ENCODE data around the gene RNF144A. TPM values are rescaled to one million over a fixed set of nuclear protein-coding genes. Genes with fewer than 3 reads are reported as not detected.

The RNF144A gene
- total RNA-seq, 1 donor from 2014 or later = 0.26 TPM

GRCh38 chr2:6923319-6923718 is 6.1 kb downstream of the RNF144A start:
- TF ChIP-seq CTCF (IDR thresholded peaks at IDR 0.05; ENCODE audit: insufficient read depth, low read length, severe bottlenecking) = no peak
- H3K27me3 ChIP-seq (ENCODE audit: control insufficient read depth, insufficient read depth, low read length) = no peaks in the 10 kb centered on the region
- DNase-seq (ENCODE audit: low read depth) (no peak), FAIRE-seq (no peak)
- H3K36me3 ChIP-seq (ENCODE audit: control insufficient read depth, insufficient read depth, low read length) = no peaks in the 10 kb centered on the region
- no peak overlapping the region for H3K4me3 ChIP-seq (ENCODE audit: low read depth, low read length)

DNA sequence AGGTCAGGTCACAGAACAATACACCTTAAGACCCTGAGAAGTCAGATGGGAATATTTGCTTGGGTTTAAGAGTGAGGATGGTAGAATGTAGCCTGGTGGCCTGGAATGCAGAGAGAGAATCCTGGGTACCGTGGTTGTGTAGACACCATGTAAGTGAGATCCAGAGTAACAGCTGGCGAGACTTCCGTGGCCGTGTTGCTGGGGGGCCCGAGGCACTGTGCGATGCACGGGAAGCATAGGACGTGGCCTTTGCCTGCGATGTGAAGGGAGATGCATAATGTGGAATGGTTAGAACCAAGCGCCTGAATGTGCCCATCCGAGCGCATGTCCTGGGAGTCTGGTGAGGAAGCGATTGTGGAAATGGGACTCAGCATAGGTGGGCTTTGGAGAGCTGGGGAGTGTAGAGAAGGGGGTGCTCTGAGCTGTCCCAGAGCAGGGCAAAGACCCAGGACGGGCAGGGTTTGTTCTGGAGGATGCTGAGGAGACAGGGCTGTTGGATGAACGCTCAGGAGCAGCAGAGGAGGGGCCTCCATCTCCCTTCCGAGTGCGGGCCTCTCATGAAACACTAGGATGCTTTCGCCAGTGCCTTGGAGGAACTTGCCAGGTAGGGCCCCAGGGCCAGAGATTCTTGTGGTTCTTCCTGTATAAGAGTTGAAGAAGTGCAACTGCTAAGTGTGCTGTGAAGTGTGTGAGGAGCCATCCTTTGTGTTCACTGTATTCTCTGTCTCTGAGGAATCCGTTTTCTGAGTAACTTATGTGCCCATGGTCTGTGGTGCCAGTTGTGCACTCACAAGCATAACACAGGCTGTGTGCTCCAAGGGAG is 7.1 kb downstream of the RNF144A start:
- Histone ChIP-seq H3K4me3 (ENCODE audit: low read depth, low read length) (no peak overlapping the region), H3K36me3 (ENCODE audit: control insufficient read depth, insufficient read depth, low read length) (no peaks in the 10 kb centered on the region), H3K27me3 (ENCODE audit: control insufficient read depth, insufficient read depth, low read length) (no peaks in the 10 kb centered on the region)
- TF ChIP-seq CTCF (IDR thresholded peaks at IDR 0.05; ENCODE audit: insufficient read depth, low read length, severe bottlenecking) = no peak
- DNase-seq (ENCODE audit: low read depth) = no peak
- no peak for FAIRE-seq

DNA sequence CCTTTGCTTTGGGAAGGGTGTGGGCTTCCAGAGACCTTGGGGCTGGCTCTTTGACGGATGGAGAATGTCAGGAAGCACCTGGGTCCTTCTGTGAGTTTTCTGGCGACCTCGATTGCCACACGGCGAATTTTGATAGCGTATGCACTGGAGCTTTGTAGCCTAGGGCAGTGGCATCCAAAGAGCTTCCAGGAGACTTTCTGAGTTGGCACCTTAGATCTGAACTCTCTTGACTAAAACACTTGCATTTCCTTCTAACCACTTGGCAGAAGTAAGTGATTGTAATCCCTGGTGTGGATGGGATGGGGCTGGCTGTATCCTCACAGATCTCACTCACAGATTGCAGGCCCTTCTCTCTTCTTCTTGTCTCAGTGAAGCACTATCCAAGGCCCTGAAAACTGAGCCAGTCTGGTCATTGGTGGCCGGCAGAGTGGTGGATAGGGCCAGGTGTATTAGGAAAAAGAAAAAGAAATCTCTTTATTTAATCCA is 7.8 kb downstream of the RNF144A start:
- no peak for TF ChIP-seq CTCF (IDR thresholded peaks at IDR 0.05; ENCODE audit: insufficient read depth, low read length, severe bottlenecking)
- Histone ChIP-seq H3K27me3 (ENCODE audit: control insufficient read depth, insufficient read depth, low read length) (no peaks in the 10 kb centered on the region), H3K4me3 (ENCODE audit: low read depth, low read length) (no peak overlapping the region), H3K36me3 (ENCODE audit: control insufficient read depth, insufficient read depth, low read length) (no peaks in the 10 kb centered on the region)
- FAIRE-seq (no peak), DNase-seq (ENCODE audit: low read depth) (no peak)

DNA sequence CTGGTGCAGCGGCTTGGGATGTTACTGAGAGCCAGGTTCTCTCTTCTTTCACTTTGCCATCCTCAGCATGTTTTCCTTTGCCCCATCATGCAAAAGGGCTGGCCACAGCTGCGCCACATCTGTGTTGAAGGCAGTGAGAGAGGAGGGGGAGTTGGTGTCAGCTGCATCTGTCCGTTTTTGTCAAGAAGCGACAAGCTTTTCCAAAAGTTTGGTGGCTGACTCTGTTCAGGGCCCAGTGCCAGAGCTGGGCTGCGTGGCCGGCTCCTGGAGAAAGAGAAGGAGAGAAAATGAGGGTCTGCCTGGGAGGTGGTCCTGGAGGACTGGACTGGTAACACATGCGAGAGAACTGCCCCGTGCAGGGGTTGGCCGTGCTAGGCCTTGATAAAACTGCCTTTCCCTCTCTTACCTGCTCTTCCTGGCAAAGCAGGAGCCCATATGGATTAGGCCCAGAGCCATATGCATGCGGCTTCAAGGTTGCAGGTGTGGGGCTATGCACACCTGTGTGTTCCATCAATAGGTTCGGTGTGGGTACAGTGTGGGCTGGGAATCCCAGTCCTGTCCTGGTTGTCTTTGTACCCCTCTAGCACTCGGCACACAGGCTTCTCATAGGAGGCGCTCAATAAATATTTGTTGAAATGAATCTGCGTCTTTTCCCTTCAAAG is 9.0 kb downstream of the RNF144A start:
- Histone ChIP-seq H3K36me3 (ENCODE audit: control insufficient read depth, insufficient read depth, low read length) (no peaks in the 10 kb centered on the region), H3K4me3 (ENCODE audit: low read depth, low read length) (no peak overlapping the region), H3K27me3 (ENCODE audit: control insufficient read depth, insufficient read depth, low read length) (no peaks in the 10 kb centered on the region)
- FAIRE-seq (no peak), DNase-seq (ENCODE audit: low read depth) (no peak)
- no peak for TF ChIP-seq CTCF (IDR thresholded peaks at IDR 0.05; ENCODE audit: insufficient read depth, low read length, severe bottlenecking)

GRCh38 chr2:6927186-6927585 is 10.0 kb downstream of the RNF144A start:
- Histone ChIP-seq H3K27me3 (ENCODE audit: control insufficient read depth, insufficient read depth, low read length) (no peaks in the 10 kb centered on the region), H3K4me3 (ENCODE audit: low read depth, low read length) (no peak overlapping the region), H3K36me3 (ENCODE audit: control insufficient read depth, insufficient read depth, low read length) (no peaks in the 10 kb centered on the region)
- DNase-seq (ENCODE audit: low read depth) = no peak
- no peak for FAIRE-seq
- TF ChIP-seq CTCF (IDR thresholded peaks at IDR 0.05; ENCODE audit: insufficient read depth, low read length, severe bottlenecking) = no peak
